ENCODE results near the gene CFAP73. TPM values are rescaled to one million over a fixed set of nuclear protein-coding genes. Genes with fewer than 3 reads are reported as not detected.

Gene CFAP73
- total RNA-seq, 1 experiment from 2014 or later, result 0.10 TPM

- Histone ChIP-seq H3K4me1 (ENCODE audit: control insufficient read depth, insufficient read depth, low read length) (0 out of 2 replicates have a peak, but pooled peaks cover under 1% of the 10 kb centered on the region), H3K9me3 (ENCODE audit: control insufficient read depth, insufficient read depth, low read depth, low read length) (no peaks in the 10 kb centered on the region), H3K36me3 (ENCODE audit: control insufficient read depth, insufficient read depth, low read length) (no peaks in the 10 kb centered on the region), H3K27me3 (ENCODE audit: control insufficient read depth, insufficient read depth, low read length) (no peaks in the 10 kb centered on the region), H3K27ac (ENCODE audit: low read length) (no peak overlapping the region), H3K4me3 (ENCODE audit: low read depth in 2 of 2, low read length in 2 of 2) (no peak overlapping the region)
- ChIA-PET CTCF (interaction anchor here (0.7 kb wide), 1 partner anchor 45 kb away, joined by 4 read pairs; no protein-coding TSS in a partner anchor), POLR2A (no interaction called here)
- ATAC-seq, result no peak
- BruUV-seq (replicated peaks), result TSS peak; percentile 81
- in situ Hi-C loops (cut with HindIII; ENCODE audit: low pct_unique_long_range_greater_than_20kb, low sequenced_read_pairs), result loop anchor here (25.0 kb wide), 1 partner anchor 96 kb away; the partner anchor contains the start of gene DTX1
- DNase-seq (ENCODE audit: low read depth, low spot score), result no peak
- no peak for TF ChIP-seq TCF7L2 (IDR thresholded peaks at IDR 0.05; ENCODE audit: low read depth, low read length)
- no peak for TF ChIP-seq SIN3A (IDR thresholded peaks at IDR 0.05; ENCODE audit: borderline replicate concordance, insufficient read depth, low read depth, low read length)
- TF ChIP-seq REST (IDR thresholded peaks at IDR 0.05; ENCODE audit: insufficient read depth in 1 of 2, low read depth in 2 of 2, low read length in 1 of 2), result no peak
- no peak for TF ChIP-seq POLR2AphosphoS5 (IDR thresholded peaks at IDR 0.05; ENCODE audit: low read depth, low read length)
- TF ChIP-seq CTCF (IDR thresholded peaks at IDR 0.05), result no peak
- intact Hi-C loops (cut with micrococcal nuclease; ENCODE audit: unreplicated experiment), result loop anchor here (10.0 kb wide), 1 partner anchor 164 kb away; no protein-coding TSS in a partner anchor
Observed at GRCh38 chr12:113158439-113159203, 9.1 kb downstream of the CFAP73 start.

- Histone ChIP-seq H3K9me3 (ENCODE audit: control insufficient read depth, insufficient read depth, low read depth, low read length) (no peaks in the 10 kb centered on the region), H3K27ac (ENCODE audit: low read length) (no peak overlapping the region), H3K4me1 (ENCODE audit: control insufficient read depth, insufficient read depth, low read length) (no peaks in the 10 kb centered on the region), H3K36me3 (ENCODE audit: control insufficient read depth, insufficient read depth, low read length) (no peaks in the 10 kb centered on the region), H3K27me3 (ENCODE audit: control insufficient read depth, insufficient read depth, low read length) (no peaks in the 10 kb centered on the region), H3K4me3 (ENCODE audit: low read depth in 2 of 2, low read length in 2 of 2) (no peak overlapping the region)
- ATAC-seq (no peak), DNase-seq (ENCODE audit: low read depth, low spot score) (no peak)
- CTCF ChIA-PET, result no interaction called here
- in situ Hi-C loops (cut with HindIII; ENCODE audit: low pct_unique_long_range_greater_than_20kb, low sequenced_read_pairs) (loop anchor here (25.0 kb wide), 1 partner anchor 98 kb away; the partner anchor contains the start of gene DTX1), intact Hi-C loops (cut with micrococcal nuclease; ENCODE audit: unreplicated experiment) (loop anchor here (10.0 kb wide), 1 partner anchor 165 kb away; no protein-coding TSS in a partner anchor)
- BruUV-seq (replicated peaks), result no TSS peak
- POLR2A ChIA-PET, result no interaction called here
- TF ChIP-seq REST (IDR thresholded peaks at IDR 0.05; ENCODE audit: insufficient read depth in 1 of 2, low read depth in 2 of 2, low read length in 1 of 2), result no peak
- no peak for TF ChIP-seq CTCF (IDR thresholded peaks at IDR 0.05)
- TF ChIP-seq SIN3A (IDR thresholded peaks at IDR 0.05; ENCODE audit: borderline replicate concordance, insufficient read depth, low read depth, low read length), result no peak
- TF ChIP-seq TCF7L2 (IDR thresholded peaks at IDR 0.05; ENCODE audit: low read depth, low read length), result no peak
- TF ChIP-seq POLR2AphosphoS5 (IDR thresholded peaks at IDR 0.05; ENCODE audit: low read depth, low read length), result no peak
Observed at GRCh38 chr12:113159937-113160336, 10.4 kb downstream of the CFAP73 start.
